ENCODE measurements around the gene TRIP6.

The TRIP6 gene

DNA sequence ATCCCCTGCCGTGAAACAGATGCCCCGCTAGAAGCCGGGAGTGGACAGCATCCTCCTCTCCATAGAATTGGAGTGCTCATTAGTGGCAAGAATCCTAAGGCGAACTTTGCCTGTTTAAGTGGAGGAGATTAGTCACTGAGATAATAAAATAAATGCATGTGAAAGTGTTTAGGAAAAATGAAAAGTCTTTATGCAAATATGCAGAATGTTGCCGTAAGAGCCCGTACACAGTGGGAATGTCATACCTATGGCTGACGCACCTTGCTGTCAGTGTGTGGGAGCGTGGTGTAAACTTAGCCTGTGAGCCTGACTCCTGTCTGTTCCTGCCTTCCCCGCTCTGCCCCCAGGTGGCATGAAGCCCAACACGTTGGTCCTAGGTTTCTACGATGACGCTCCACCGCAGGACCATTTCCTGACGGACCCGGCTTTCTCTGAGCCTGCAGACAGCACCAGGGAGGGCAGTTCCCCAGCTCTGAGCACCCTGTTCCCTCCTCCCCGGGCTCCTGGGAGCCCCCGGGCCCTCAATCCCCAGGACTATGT, 1.7 kb upstream of the TRIP6 start:
- Histone ChIP-seq H3K36me3 (ENCODE audit: insufficient read depth, low read depth, low read length) (peaks cover 40% of the 10 kb centered on the region), H3K4me3 (ENCODE audit: low read length) (no peak overlapping the region), H3K27ac (ENCODE audit: low read length) (no peak overlapping the region), H3K9ac (ENCODE audit: low read depth, low read length) (no peak overlapping the region), H3K4me1 (ENCODE audit: insufficient read depth, low read length) (peaks cover 5% of the 10 kb centered on the region), H3K27me3 (ENCODE audit: insufficient read depth, low read length) (no peaks in the 10 kb centered on the region), H3K9me3 (ENCODE audit: insufficient read depth, low read depth, low read length) (no peaks in the 10 kb centered on the region)

DNA sequence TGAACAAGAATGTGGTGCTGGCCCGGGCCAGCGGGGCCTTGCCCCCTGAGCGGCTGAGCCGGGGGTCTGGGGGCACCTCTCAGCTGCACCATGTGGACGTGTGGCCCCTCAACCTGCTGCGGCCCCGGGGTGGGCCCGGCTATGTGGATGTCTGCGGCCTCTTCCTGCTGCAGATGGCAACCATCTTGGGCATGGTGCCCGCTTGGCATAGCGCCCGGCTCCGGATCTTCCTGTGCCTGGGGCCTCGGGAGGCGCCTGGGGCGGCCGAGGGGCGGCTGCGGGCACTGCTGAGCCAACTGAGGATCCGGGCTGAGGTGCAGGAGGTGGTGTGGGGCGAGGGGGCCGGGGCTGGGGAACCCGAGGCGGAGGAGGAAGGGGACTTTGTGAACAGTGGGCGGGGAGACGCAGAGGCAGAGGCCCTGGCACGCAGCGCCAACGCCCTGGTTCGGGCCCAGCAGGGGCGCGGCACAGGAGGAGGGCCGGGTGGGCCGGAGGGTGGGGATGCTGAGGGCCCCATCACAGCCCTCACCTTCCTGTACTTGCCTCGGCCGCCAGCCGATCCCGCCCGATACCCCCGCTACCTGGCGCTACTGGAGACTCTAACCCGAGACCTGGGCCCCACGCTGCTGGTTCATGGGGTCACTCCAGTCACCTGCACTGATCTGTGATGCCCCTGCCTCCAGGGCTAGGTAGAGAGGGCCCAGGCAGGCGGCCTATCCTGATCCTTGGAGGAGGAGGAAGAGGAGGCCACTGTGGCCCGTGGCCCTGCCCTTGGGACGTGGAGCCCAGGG, 1.1 kb upstream of the TRIP6 start:
- Histone ChIP-seq H3K9ac (ENCODE audit: low read depth, low read length) (peak overlapping the region; percentile 98; the same call in 1 of the 2 replicates), H3K4me1 (ENCODE audit: insufficient read depth, low read length) (peaks cover 5% of the 10 kb centered on the region), H3K27ac (ENCODE audit: low read length) (peak overlapping the region; percentile 99)

DNA sequence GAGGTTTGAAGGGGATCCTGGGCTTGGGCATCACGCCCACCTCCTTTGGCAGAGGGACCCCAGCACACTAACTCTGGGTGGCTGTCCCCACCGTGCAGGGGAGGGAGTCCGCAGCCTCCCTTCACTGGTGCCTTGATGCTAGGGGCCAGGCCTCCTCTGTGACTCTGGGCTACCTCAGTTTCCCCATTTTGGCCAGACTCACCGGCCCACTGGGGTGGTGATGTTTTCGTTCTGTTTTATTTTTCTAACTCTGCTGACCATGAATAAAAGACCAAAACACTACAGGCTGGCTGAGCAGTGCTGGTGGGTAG, 503 bp upstream of the TRIP6 start:
- Histone ChIP-seq H3K27me3 (ENCODE audit: insufficient read depth, low read length) (no peaks in the 10 kb centered on the region), H3K4me3 (ENCODE audit: low read length) (peak overlapping the region; percentile 93), H3K36me3 (ENCODE audit: insufficient read depth, low read depth, low read length) (peaks cover 44% of the 10 kb centered on the region), H3K27ac (ENCODE audit: low read length) (peak overlapping the region; percentile 99), H3K9ac (ENCODE audit: low read depth, low read length) (peak overlapping the region; percentile 98), H3K9me3 (ENCODE audit: insufficient read depth, low read depth, low read length) (no peaks in the 10 kb centered on the region), H3K4me1 (ENCODE audit: insufficient read depth, low read length) (peaks cover 5% of the 10 kb centered on the region)

More for the DNA sequence above, 1.1 kb upstream of the TRIP6 start:
- Histone ChIP-seq H3K4me3 (ENCODE audit: low read length) (no peak overlapping the region), H3K9me3 (ENCODE audit: insufficient read depth, low read depth, low read length) (no peaks in the 10 kb centered on the region), H3K36me3 (ENCODE audit: insufficient read depth, low read depth, low read length) (peaks cover 40% of the 10 kb centered on the region), H3K27me3 (ENCODE audit: insufficient read depth, low read length) (no peaks in the 10 kb centered on the region)

DNA sequence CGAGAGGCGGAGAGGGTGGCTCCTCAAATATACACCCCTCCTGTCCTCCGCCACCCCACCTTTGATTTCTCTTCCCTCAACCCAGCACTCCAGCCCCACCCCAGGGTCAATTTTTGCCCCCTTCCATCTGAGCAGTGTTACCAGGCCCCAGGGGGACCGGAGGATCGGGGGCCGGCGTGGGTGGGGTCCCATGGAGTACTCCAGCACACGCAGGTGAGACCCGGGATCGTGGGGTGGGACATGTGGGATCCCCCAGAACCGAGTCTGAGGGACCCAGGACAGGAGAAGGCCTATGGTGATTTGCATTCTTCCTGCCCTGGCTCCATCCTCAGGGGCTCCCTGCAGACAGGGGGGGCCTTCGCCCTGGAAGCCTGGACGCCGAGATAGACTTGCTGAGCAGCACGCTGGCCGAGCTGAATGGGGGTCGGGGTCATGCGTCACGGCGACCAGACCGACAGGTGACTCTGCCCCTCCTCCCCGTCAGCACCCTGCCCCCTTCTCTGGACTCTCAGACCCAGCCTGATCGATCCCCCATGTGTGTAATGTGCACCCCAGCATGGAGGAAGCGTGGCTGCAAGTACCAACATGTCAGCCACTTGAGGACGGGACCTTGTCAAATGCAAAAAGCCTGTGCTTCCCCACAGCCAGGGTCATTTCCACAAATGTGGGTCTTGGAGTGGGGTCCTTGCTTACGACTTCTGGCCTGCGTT, 744 bp downstream of the TRIP6 start:
- peaks cover 5% of the 10 kb centered on the region for H3K4me1 ChIP-seq (ENCODE audit: insufficient read depth, low read length)
- peak overlapping the region; percentile 99 for H3K27ac ChIP-seq (ENCODE audit: low read length)

DNA sequence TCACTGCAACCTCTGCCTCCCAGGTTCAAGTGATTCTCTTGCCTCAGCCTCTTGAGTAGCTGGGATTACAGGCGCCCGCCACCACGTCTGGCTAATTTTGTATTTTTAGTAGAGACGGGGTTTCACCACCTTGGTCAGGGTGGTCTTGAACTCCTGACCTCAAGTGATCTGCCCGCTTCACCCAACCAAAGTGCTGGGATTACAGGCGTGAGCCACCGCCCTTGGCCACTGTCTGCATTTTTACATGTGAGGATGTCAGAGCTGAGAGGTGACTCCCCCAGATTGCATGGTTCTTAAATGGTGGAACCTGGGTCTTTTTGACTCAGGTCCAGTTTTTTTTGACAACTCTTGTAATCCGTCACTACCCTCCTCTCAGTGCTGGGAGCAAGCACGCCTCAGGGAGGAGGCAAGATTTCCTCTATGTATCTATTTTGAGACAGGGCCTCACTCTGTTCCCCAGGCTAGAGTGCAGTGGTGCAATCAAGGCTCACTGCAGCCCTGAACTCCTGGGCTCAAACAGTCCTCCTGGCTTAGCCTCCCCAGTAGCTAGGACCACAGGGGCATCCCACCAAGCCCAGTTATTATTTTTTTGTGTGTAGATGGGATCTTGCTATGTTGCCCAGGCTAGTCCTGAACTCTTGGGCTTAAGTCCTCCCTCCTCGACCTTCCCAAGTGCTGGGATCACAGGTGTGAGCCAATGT, 6.6 kb downstream of the TRIP6 start:
- peak overlapping the region; percentile 88; the same call in 1 of the 2 replicates for H3K4me3 ChIP-seq (ENCODE audit: low read length)
- H3K36me3 ChIP-seq (ENCODE audit: insufficient read depth, low read depth, low read length): peaks cover 72% of the 10 kb centered on the region
- H3K4me1 ChIP-seq (ENCODE audit: insufficient read depth, low read length): peaks cover 6% of the 10 kb centered on the region; the same call in 1 of the 2 replicates
- H3K27ac ChIP-seq (ENCODE audit: low read length): no peak overlapping the region
- peak overlapping the region; percentile 88; the same call in 1 of the 2 replicates for H3K9ac ChIP-seq (ENCODE audit: low read depth, low read length)
- H3K27me3 ChIP-seq (ENCODE audit: insufficient read depth, low read length): no peaks in the 10 kb centered on the region
- H3K9me3 ChIP-seq (ENCODE audit: insufficient read depth, low read depth, low read length): no peaks in the 10 kb centered on the region

More for the DNA sequence above, 744 bp downstream of the TRIP6 start:
- peak overlapping the region; percentile 98 for H3K9ac ChIP-seq (ENCODE audit: low read depth, low read length)
- H3K27me3 ChIP-seq (ENCODE audit: insufficient read depth, low read length): no peaks in the 10 kb centered on the region
- peaks cover 46% of the 10 kb centered on the region for H3K36me3 ChIP-seq (ENCODE audit: insufficient read depth, low read depth, low read length)
- no peaks in the 10 kb centered on the region for H3K9me3 ChIP-seq (ENCODE audit: insufficient read depth, low read depth, low read length)
- H3K4me3 ChIP-seq (ENCODE audit: low read length): peak overlapping the region; percentile 93

DNA sequence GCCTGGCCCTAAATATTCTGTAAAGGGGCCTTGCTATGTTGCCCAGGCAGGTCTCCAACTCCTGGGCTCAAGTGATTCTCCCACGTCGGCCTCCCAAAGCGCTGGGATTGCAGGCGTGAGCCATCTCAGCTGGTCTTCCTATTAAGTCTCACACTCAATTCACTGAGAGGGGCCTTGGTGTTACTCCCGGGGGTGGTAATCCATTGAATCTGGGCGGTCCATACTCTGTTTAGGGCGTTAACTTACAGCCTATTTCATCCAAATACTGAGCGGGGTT, 7.1 kb downstream of the TRIP6 start:
- no peaks in the 10 kb centered on the region for H3K27me3 ChIP-seq (ENCODE audit: insufficient read depth, low read length)
- peak overlapping the region; percentile 88 for H3K9ac ChIP-seq (ENCODE audit: low read depth, low read length)
- H3K4me3 ChIP-seq (ENCODE audit: low read length): peak overlapping the region; percentile 88
- H3K4me1 ChIP-seq (ENCODE audit: insufficient read depth, low read length): peaks cover 6% of the 10 kb centered on the region; the same call in 1 of the 2 replicates
- peak overlapping the region; percentile 68 for H3K27ac ChIP-seq (ENCODE audit: low read length)
- no peaks in the 10 kb centered on the region for H3K9me3 ChIP-seq (ENCODE audit: insufficient read depth, low read depth, low read length)
- peaks cover 73% of the 10 kb centered on the region for H3K36me3 ChIP-seq (ENCODE audit: insufficient read depth, low read depth, low read length)

DNA sequence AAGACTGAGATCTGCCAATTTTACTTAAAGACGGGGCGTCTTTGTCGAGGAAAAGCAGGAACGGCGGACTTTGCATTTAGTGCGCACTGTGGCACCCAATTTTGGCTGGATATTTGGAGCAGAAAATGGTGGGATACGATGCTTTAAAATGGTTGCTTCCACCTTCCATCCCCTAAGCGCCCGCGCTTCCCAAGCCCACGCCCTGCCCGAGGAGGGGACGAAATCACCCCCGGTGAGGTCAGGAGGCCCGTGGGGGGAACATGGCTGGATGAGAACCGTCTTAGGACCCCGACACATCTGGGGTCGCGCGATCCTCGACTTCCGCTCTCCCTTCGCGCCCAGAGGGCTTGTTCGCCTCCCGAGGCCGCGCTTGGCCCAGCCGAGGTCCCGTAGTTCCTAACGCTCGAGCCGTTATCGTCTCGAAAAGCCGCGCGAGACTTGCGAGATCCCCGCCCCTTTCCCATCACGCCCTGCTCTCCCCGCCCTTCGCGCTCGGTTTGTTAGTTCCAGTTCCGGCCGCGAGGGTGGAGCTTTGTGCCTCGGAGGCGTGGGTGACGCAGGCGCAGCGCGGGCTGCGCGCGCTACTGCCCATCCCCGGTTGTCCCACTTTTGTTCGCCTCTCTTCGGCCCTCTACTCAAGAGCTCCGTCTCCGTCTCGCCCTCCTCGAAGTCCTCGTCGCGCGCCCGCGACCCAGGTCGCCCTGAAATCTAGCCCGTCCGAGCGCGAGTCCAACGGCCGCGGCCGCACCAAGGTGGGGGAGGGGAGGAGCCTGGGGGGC, 7.6 kb downstream of the TRIP6 start, which contains the start of gene SRRT:
TSS of gene SRRT (plus strand) at position 527 of the 779 bp plus-strand sequence. CDS start 488 bp downstream, outside the sequence.
- Histone ChIP-seq H3K4me3 (ENCODE audit: low read length) (peak within 1 kb of the TSS; percentile 88), H3K36me3 (ENCODE audit: insufficient read depth, low read depth, low read length) (peaks cover 78% of the 10 kb centered on the region), H3K9ac (ENCODE audit: low read depth, low read length) (peak within 1 kb of the TSS; percentile 88), H3K27me3 (ENCODE audit: insufficient read depth, low read length) (no peaks in the 10 kb centered on the region), H3K4me1 (ENCODE audit: insufficient read depth, low read length) (peaks cover 6% of the 10 kb centered on the region; the same call in 1 of the 2 replicates), H3K9me3 (ENCODE audit: insufficient read depth, low read depth, low read length) (no peaks in the 10 kb centered on the region), H3K27ac (ENCODE audit: low read length) (peak within 1 kb of the TSS; percentile 91)

DNA sequence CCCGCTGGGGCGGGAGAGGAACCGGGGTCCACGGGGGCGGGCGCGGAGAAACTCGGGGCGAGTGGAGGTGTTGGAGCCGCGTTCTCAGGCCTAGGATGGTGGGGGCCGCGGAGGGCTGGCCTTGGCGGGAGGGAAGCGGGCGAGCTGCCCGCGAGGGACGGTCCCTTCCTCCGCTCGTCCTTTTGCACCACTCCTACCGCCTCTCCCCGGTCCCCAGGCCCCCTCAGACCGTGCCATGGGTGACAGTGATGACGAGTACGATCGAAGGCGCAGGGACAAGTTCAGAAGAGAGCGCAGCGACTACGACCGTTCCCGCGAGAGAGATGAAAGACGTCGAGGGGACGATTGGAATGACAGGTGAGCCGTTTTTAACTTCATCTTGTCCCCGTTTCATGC, 8.2 kb downstream of the TRIP6 start:
- no peaks in the 10 kb centered on the region for H3K27me3 ChIP-seq (ENCODE audit: insufficient read depth, low read length)
- H3K27ac ChIP-seq (ENCODE audit: low read length): peak overlapping the region; percentile 91
- peaks cover 6% of the 10 kb centered on the region; the same call in 1 of the 2 replicates for H3K4me1 ChIP-seq (ENCODE audit: insufficient read depth, low read length)
- H3K4me3 ChIP-seq (ENCODE audit: low read length): peak overlapping the region; percentile 88
- H3K36me3 ChIP-seq (ENCODE audit: insufficient read depth, low read depth, low read length): peaks cover 77% of the 10 kb centered on the region
- H3K9ac ChIP-seq (ENCODE audit: low read depth, low read length): peak overlapping the region; percentile 88; the same call in 1 of the 2 replicates
- no peaks in the 10 kb centered on the region for H3K9me3 ChIP-seq (ENCODE audit: insufficient read depth, low read depth, low read length)

DNA sequence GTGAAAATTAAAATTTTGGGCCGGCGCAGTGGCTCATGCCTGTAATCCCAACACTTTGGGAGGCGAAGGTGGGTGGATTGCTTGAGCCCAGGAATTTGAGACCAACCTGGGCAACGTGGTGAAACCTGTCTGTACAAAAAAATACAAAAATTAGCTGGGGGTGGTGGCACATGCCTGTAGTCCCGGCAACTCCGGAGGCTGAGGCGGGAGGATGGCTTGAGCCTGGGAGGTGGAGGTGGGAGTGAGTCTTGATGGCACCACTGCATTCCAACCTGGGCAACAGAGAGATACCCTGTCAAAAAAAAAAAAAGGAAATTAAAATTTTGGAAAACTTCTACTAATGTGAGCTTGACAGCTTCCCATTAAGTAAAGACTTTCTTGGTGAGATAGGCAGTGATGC, 10.8 kb downstream of the TRIP6 start:
- H3K27me3 ChIP-seq (ENCODE audit: insufficient read depth, low read length): no peaks in the 10 kb centered on the region
- no peak overlapping the region for H3K4me3 ChIP-seq (ENCODE audit: low read length)
- no peak overlapping the region for H3K27ac ChIP-seq (ENCODE audit: low read length)
- H3K36me3 ChIP-seq (ENCODE audit: insufficient read depth, low read depth, low read length): peaks cover 79% of the 10 kb centered on the region
- peaks cover 6% of the 10 kb centered on the region; the same call in 1 of the 2 replicates for H3K4me1 ChIP-seq (ENCODE audit: insufficient read depth, low read length)
- H3K9ac ChIP-seq (ENCODE audit: low read depth, low read length): no peak overlapping the region
- no peaks in the 10 kb centered on the region for H3K9me3 ChIP-seq (ENCODE audit: insufficient read depth, low read depth, low read length)

DNA sequence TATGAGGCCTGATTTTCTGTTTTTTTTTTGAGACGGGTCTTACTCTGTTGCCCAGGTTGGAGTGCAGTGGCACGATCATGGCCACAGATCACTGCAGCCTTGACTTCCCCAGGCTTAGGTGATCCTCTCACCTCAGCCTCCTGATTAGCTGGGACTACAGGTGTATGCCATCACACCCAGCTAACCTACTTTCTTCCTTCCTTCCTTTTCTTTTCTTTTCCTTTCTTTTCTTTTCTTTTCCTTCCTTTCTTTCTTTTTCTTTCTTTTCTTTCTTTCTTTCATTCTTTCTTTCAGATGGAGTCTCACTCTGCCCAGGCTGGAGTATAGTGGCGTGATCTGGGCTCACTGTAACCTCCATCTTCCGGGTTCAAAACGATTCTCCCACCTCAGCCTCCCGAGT, 11.5 kb downstream of the TRIP6 start:
- Histone ChIP-seq H3K36me3 (ENCODE audit: insufficient read depth, low read depth, low read length) (peaks cover 79% of the 10 kb centered on the region), H3K9me3 (ENCODE audit: insufficient read depth, low read depth, low read length) (no peaks in the 10 kb centered on the region), H3K27ac (ENCODE audit: low read length) (no peak overlapping the region), H3K4me1 (ENCODE audit: insufficient read depth, low read length) (peaks cover 6% of the 10 kb centered on the region; the same call in 1 of the 2 replicates), H3K9ac (ENCODE audit: low read depth, low read length) (no peak overlapping the region), H3K27me3 (ENCODE audit: insufficient read depth, low read length) (no peaks in the 10 kb centered on the region), H3K4me3 (ENCODE audit: low read length) (no peak overlapping the region)

Data from iPS-20b (cell line).